A673 (cell line): Measurements from ENCODE around the gene ZBP1. TPM values are rescaled to one million over a fixed set of nuclear protein-coding genes. Genes with fewer than 3 reads are reported as not detected.

Source experiments
- BruUV-seq: library from RNA; stranded (reverse); fragments of 400-500 nt; replicated peaks from 2 replicates; lab custom pipeline; 2021; lab: Mats Ljungman, UMichigan
- CTCF ChIA-PET: fragments of 300-600 bp; sonication (Branson Sonifier 250); formaldehyde crosslinking; loops from one replicate; lab custom pipeline; 2022; ENCODE audit warnings: antibody characterized with exemption; lab: Charles Lee
- POLR2A ChIA-PET: fragments of 300-600 bp; sonication (Branson Sonifier 250); formaldehyde crosslinking; loops from one replicate; lab custom pipeline; 2022; ENCODE audit warnings: antibody characterized with exemption; ENCODE audit not compliant: low non-redundant PET; lab: Charles Lee
- DNase-seq: peaks from one replicate; pipeline ENCODE4 v3.0.0-alpha.2; 2015; ENCODE audit warnings: low spot score
- H3K27ac ChIP-seq: fragments of 200-600 bp; sonication (generic); 2 replicates; pipeline ENCODE4 v1.5.1; 2016; ENCODE audit warnings: mixed run types, low read depth, mild to moderate bottlenecking, mixed read lengths, antibody characterized with exemption, low read length; ENCODE audit not compliant: poor library complexity, severe bottlenecking
- H3K27me3 ChIP-seq: fragments of 200-600 bp; sonication (generic); replicated peaks from 2 replicates; pipeline ENCODE4 v1.6.1; 2017; ENCODE audit warnings: mixed run types, low read depth, mild to moderate bottlenecking, mixed read lengths, antibody characterized with exemption, low read length; ENCODE audit not compliant: insufficient read depth, poor library complexity
- H3K36me3 ChIP-seq: fragments of 200-600 bp; sonication (generic); 2 replicates; pipeline ENCODE4 v1.6.1; 2016; ENCODE audit warnings: mixed run types, mild to moderate bottlenecking, mixed read lengths, antibody characterized with exemption, low read length; ENCODE audit not compliant: insufficient read depth, poor library complexity, severe bottlenecking
- H3K4me1 ChIP-seq: fragments of 200-600 bp; sonication (generic); 2 replicates; pipeline ENCODE4 v1.6.1; 2017; ENCODE audit warnings: mixed run types, mild to moderate bottlenecking, mixed read lengths, antibody characterized with exemption, low read length; ENCODE audit not compliant: insufficient read depth, poor library complexity, severe bottlenecking
- H3K4me3 ChIP-seq: fragments of 200-600 bp; sonication (generic); 2 replicates; pipeline ENCODE4 v1.5.1; 2016; ENCODE audit warnings: low read depth, mixed run types, mild to moderate bottlenecking, mixed read lengths, low read length; ENCODE audit not compliant: poor library complexity, severe bottlenecking
- H3K9me3 ChIP-seq: fragments of 200-600 bp; sonication (generic); 2 replicates; pipeline ENCODE4 v1.6.1; 2016; ENCODE audit warnings: mixed run types, low read depth, mild to moderate bottlenecking, mixed read lengths, antibody characterized with exemption, low read length; ENCODE audit not compliant: poor library complexity, severe bottlenecking
- EZH2 ChIP-seq: fragments of 200-600 bp; sonication (generic); IDR thresholded peaks from 2 replicates; pipeline ENCODE4 v1.6.1; 2017; ENCODE audit warnings: borderline replicate concordance, low read depth, mild to moderate bottlenecking, mixed read lengths, antibody characterized with exemption, low read length; ENCODE audit not compliant: poor library complexity, severe bottlenecking
- intact Hi-C: fragments of 100-400 bp; cut with micrococcal nuclease; formaldehyde crosslinking; loops from one replicate; pipeline ENCODE4 v1.10.0; 2022; ENCODE audit not compliant: unreplicated experiment
- total RNA-seq: library from RNA; stranded (reverse); gene quantifications from 2 replicates; pipeline ENCODE4 v1.2.3, GENCODE V29; 2021
- TF ChIP-seq, protein P1 (sequence below): fragments of 300-800, 200-600 bp; sonication (generic); conservative IDR thresholded peaks from 2 replicates; pipeline ENCODE4 v1.5.1; 2017; ENCODE audit warnings: low read depth, mild to moderate bottlenecking, antibody characterized with exemption, low read length, moderate library complexity, mixed read lengths

Gene ZBP1
- total RNA-seq, 1 experiment from 2014 or later = not detected

DNA sequence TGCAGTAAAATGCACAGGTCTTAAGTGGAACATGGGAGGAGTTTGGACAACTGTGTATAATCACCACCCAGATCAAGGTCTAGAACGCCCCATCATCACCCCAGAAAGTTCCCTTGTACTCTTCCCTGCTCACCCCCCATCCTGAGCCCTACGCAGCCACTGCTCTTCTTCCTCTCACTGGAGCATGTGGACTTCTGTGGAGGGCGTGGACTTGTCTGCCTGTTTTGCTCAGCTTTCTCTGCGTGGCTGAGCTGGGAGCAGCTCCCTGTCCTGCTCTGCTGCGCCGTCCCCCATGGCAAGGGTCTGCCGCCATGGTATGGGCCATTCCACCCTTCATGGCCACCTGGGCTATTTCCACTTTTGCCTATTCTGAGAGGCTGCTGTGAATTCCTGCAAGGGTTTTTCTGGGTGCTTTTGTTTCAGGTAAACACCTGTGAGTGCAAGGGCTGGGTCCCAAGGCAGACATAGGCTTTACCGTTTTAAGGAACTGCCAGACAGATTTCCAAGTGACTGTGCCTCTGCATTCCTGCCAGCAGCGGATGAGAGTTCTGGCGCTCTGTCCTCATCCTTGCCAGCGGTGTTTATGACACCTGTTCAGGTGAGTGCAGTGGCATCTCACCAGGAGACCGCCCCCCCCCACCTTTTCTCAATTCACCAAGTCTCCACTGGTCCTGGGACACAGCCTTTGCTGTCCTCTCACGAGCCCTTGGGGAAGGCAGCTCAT, 39.6 kb downstream of the ZBP1 start:
- Histone ChIP-seq H3K36me3 (no peaks in the 10 kb centered on the region), H3K27ac (no peak overlapping the region), H3K4me3 (no peak overlapping the region), H3K4me1 (peaks cover 40% of the 10 kb centered on the region), H3K9me3 (no peaks in the 10 kb centered on the region), H3K27me3 (no peaks in the 10 kb centered on the region)
- POLR2A ChIA-PET = no interaction called here
- BruUV-seq = no TSS peak
- no peak for DNase-seq
- no peak for TF ChIP-seq EZH2
- TF ChIP-seq, protein P1, sequence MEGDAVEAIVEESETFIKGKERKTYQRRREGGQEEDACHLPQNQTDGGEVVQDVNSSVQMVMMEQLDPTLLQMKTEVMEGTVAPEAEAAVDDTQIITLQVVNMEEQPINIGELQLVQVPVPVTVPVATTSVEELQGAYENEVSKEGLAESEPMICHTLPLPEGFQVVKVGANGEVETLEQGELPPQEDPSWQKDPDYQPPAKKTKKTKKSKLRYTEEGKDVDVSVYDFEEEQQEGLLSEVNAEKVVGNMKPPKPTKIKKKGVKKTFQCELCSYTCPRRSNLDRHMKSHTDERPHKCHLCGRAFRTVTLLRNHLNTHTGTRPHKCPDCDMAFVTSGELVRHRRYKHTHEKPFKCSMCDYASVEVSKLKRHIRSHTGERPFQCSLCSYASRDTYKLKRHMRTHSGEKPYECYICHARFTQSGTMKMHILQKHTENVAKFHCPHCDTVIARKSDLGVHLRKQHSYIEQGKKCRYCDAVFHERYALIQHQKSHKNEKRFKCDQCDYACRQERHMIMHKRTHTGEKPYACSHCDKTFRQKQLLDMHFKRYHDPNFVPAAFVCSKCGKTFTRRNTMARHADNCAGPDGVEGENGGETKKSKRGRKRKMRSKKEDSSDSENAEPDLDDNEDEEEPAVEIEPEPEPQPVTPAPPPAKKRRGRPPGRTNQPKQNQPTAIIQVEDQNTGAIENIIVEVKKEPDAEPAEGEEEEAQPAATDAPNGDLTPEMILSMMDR = no peak
- CTCF ChIA-PET = no interaction called here
- intact Hi-C loops = no loop called here

- Histone ChIP-seq H3K36me3 (no peaks in the 10 kb centered on the region), H3K9me3 (no peaks in the 10 kb centered on the region), H3K4me1 (peaks cover 40% of the 10 kb centered on the region), H3K27ac (no peak overlapping the region), H3K4me3 (no peak overlapping the region), H3K27me3 (no peaks in the 10 kb centered on the region)
- CTCF ChIA-PET = no interaction called here
- POLR2A ChIA-PET = no interaction called here
- TF ChIP-seq, protein P1 = no peak
- TF ChIP-seq EZH2 = no peak
- no TSS peak for BruUV-seq
- no peak for DNase-seq
- intact Hi-C loops = no loop called here
Measured at GRCh38 chr20:57579898-57580447, 40.3 kb downstream of the ZBP1 start.

- no peaks in the 10 kb centered on the region for H3K27me3 ChIP-seq
- DNase-seq = no peak
- no peaks in the 10 kb centered on the region for H3K36me3 ChIP-seq
- intact Hi-C loops = no loop called here
- BruUV-seq = no TSS peak
- TF ChIP-seq, protein P1 = no peak
- TF ChIP-seq EZH2 = no peak
- ChIA-PET POLR2A (no interaction called here), CTCF (no interaction called here)
- H3K4me1 ChIP-seq = peaks cover 40% of the 10 kb centered on the region
- no peak overlapping the region for H3K27ac ChIP-seq
- no peaks in the 10 kb centered on the region for H3K9me3 ChIP-seq
- H3K4me3 ChIP-seq = no peak overlapping the region
Measured at GRCh38 chr20:57579331-57579897, 40.8 kb downstream of the ZBP1 start.
